BE2C (cell line): ENCODE measurements around the gene CYP27B1.

Source experiments
- DNase-seq: peaks from one replicate; pipeline ENCODE4 v3.0.0-alpha.2; 2020
- H3K27me3 ChIP-seq: fragments of 250-450 bp; sonication (Bioruptor Pico); 2 replicates; pipeline ENCODE4 v1.5.1; 2020; ENCODE audit warnings: mild to moderate bottlenecking
- H3K36me3 ChIP-seq: fragments of 250-450 bp; sonication (Bioruptor Pico); 2 replicates; pipeline ENCODE4 v1.5.1; 2020; ENCODE audit warnings: mild to moderate bottlenecking
- H3K4me1 ChIP-seq: fragments of 250-450 bp; sonication (Bioruptor Pico); 2 replicates; pipeline ENCODE4 v1.5.1; 2020
- H3K4me3 ChIP-seq: 2 replicates; pipeline ENCODE4 v1.5.1; 2011; ENCODE audit warnings: low read depth, low read length
- H3K9me3 ChIP-seq: fragments of 250-450 bp; sonication (Bioruptor Pico); 2 replicates; pipeline ENCODE4 v1.5.1; 2020
- TF ChIP-seq, protein P1 (sequence below): IDR thresholded peaks from 2 replicates; pipeline ENCODE4 v1.5.1; 2012; ENCODE audit warnings: mild to moderate bottlenecking, low read depth, low read length

The CYP27B1 gene

DNA sequence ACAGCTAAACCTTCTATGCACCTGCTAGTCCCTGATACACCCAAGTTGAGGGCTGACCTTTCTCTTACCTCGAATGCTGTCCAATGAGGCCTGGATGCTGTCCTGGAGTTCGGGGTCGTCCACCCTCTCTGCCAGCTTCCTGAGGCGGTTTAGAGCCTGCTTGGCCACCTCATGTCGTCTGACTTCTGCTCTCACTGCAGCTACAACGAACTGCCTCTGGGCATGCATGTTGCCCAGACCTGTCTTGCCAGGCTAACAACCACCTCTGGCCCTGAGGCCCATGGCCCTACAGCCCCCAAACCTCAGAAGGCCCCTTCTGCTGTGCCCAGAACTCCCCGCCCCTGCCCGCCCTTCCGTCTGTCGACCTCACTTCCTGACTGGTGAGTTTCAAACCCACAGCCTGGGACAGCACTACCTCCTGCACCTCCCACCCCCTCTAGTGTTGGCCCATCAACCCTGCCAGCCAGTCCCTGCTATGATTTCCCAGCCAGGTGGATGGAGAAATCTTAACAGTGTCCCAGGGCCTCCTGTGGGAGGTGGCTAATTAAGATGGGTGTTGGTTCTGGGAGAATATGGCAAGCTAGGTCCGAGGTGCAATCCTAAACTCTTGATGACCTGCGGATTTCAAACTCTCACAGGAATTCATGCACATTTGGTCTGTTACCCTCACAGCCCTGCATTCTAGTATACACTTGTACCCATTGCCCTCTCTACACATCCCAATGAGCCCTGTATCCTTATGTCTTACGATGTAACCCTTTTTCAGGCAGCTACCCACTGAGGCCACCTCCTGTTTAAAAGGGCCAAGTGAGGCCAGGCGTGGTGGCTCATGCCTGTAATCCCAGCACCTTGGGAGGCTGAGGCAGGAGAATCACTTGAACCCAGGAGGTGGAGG lies 24.8 kb downstream of the CYP27B1 start:
- no peaks in the 10 kb centered on the region for H3K9me3 ChIP-seq
- peaks cover 3% of the 10 kb centered on the region; the same call in 1 of the 2 replicates for H3K4me1 ChIP-seq
- TF ChIP-seq, protein P1, sequence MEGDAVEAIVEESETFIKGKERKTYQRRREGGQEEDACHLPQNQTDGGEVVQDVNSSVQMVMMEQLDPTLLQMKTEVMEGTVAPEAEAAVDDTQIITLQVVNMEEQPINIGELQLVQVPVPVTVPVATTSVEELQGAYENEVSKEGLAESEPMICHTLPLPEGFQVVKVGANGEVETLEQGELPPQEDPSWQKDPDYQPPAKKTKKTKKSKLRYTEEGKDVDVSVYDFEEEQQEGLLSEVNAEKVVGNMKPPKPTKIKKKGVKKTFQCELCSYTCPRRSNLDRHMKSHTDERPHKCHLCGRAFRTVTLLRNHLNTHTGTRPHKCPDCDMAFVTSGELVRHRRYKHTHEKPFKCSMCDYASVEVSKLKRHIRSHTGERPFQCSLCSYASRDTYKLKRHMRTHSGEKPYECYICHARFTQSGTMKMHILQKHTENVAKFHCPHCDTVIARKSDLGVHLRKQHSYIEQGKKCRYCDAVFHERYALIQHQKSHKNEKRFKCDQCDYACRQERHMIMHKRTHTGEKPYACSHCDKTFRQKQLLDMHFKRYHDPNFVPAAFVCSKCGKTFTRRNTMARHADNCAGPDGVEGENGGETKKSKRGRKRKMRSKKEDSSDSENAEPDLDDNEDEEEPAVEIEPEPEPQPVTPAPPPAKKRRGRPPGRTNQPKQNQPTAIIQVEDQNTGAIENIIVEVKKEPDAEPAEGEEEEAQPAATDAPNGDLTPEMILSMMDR, result peak; percentile 6; the same call in 1 of the 2 replicates
- peaks cover 8% of the 10 kb centered on the region for H3K36me3 ChIP-seq
- peaks cover 31% of the 10 kb centered on the region for H3K27me3 ChIP-seq
- H3K4me3 ChIP-seq, result no peak overlapping the region
- DNase-seq, result no peak

DNA sequence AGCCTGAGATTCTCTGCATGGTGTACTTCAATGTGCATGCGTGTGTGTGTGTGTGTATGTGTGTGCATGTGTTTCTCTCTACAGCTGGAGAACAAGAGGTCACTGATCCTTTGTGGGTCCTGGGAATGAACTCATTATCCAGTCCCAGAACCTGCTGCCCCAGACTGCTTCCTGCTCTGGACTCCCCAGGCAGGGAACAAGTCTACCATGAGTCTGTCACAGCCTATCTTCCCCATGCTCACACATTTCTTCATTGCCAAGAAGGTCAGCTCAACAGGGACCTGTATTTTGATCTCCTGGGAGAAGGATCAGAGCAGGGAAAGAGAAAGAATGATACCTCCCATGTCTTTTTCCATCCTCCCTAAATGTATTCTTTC lies 25.5 kb downstream of the CYP27B1 start:
- Histone ChIP-seq H3K4me1 (peaks cover 3% of the 10 kb centered on the region; the same call in 1 of the 2 replicates), H3K27me3 (peaks cover 38% of the 10 kb centered on the region), H3K36me3 (peaks cover 4% of the 10 kb centered on the region), H3K9me3 (no peaks in the 10 kb centered on the region), H3K4me3 (no peak overlapping the region)
- DNase-seq, result no peak
- TF ChIP-seq, protein P1, result no peak

DNA sequence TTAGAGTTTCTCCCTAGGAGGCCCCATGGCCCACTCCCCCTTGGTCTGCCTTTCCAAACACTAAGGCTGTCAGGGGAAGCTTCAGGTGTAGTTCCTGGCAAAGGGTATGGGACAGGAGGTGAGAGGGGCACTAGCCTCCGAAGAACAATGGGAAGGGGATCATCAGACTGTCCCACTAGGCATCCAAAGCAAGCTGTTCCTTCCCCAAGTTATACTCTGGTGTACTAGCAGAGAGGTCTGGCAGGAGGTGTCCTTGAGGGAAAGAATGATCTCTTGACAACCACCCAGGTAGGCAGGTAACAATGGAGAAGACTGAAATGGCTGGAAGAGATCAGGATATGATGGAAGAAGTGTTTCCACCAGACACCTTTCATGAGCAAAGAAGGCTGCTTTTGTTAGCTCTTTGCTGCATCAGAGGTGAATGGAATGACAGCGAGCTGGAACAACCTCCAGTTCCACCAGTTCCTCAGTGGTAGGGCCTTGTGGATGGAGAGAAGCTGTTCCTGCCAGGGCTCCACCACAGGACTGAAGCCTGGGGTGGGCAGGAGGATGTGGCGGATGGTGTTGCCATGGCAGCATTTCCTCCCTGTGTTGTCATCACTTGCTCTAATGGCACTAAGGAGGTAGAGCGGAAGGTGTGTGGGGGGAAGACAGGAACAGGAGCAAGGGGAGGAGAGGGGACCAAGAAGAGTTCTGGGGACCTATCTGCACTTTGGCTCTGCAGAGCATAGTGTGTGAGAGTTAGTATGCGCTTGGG lies 26.0 kb downstream of the CYP27B1 start:
- no peak overlapping the region for H3K4me3 ChIP-seq
- H3K9me3 ChIP-seq, result no peaks in the 10 kb centered on the region
- DNase-seq, result no peak

DNA sequence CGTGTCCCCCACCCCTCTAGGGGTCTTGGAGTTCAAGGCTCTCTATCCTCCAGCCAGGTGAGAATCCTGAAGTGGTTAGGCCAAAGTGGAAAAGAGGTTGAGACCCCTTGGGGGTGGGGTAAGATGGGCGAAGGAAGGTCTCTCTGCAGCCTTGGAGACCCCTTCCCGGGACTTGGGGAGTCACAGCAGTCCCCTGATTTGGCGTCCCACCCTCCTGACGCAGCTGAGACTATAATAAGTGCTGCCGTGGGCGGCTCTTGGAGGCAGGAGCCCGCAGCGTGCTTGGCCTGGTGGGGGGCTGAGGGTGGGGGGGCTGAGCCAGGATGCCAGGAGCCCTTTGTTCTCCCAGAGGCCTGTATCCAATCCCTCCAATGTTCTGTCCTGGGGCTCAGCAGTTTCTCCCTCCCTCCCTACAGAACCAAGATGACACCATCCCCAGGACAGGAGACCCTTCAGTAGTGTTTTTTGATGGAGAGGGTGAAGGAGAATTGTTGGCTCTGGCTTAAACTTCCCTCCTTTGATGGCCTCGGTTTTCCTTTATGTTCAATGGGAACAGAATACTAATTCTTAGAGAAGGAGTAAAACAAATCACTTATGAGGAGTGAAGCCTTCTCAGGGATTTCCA lies 26.9 kb downstream of the CYP27B1 start:
- Histone ChIP-seq H3K4me1 (no peaks in the 10 kb centered on the region; the same call in 1 of the 2 replicates), H3K36me3 (no peaks in the 10 kb centered on the region), H3K4me3 (no peak overlapping the region), H3K9me3 (no peaks in the 10 kb centered on the region), H3K27me3 (peaks cover 52% of the 10 kb centered on the region)
- TF ChIP-seq, protein P1, result no peak
- no peak for DNase-seq

More for the DNA sequence above, 26.0 kb downstream of the CYP27B1 start:
- no peaks in the 10 kb centered on the region for H3K36me3 ChIP-seq
- H3K4me1 ChIP-seq, result peaks cover 3% of the 10 kb centered on the region
- H3K27me3 ChIP-seq, result peaks cover 44% of the 10 kb centered on the region
- TF ChIP-seq, protein P1, result no peak

DNA sequence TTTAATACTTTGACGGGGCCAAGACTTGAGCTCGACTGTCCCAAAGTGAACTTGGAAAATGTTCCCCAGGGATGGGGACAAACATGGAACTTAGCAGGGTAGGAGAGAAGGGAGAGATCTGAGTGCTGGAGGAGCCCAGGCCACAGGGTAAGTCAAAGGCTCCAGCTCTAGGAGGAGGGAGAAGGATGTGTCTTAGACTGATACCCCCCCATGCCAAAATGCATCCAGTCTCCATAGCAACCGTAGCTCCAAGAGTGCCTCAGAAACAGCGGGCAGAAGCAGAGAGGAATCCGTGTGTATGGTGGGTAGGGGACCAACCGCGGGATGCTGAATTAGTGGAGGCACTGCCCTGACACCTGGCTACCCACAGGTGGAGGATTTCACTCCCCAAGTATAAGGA lies 27.5 kb downstream of the CYP27B1 start:
- no peaks in the 10 kb centered on the region for H3K9me3 ChIP-seq
- no peaks in the 10 kb centered on the region for H3K36me3 ChIP-seq
- H3K4me3 ChIP-seq, result no peak overlapping the region
- TF ChIP-seq, protein P1, result no peak
- DNase-seq, result no peak
- H3K4me1 ChIP-seq, result no peaks in the 10 kb centered on the region; the same call in 1 of the 2 replicates
- H3K27me3 ChIP-seq, result peaks cover 57% of the 10 kb centered on the region
